GM19023 (cell line): ENCODE measurements around the gene OR1J2.

ENCODE experiments used
- ATAC-seq: cut with Tn5 transposase; IDR thresholded peaks from one replicate; pipeline ENCODE4 v1.9.1; 2021; ENCODE audit warnings: mild to moderate bottlenecking, moderate library complexity; ENCODE audit not compliant: unreplicated experiment

Gene OR1J2

GRCh38 chr9:122546196-122546595 lies 35.6 kb downstream of the OR1J2 start:
- ATAC-seq, result no peak

GRCh38 chr9:122551371-122551770 lies 40.8 kb downstream of the OR1J2 start:
- ATAC-seq, result no peak

- ATAC-seq, result no peak
Measured at GRCh38 chr9:122552812-122553211, 42.2 kb downstream of the OR1J2 start, which contains the start of gene OR1N2. OR1N2 (plus strand) TSS chr9:122553112; CDS start chr9:122553212, 100 bp downstream.
